Measurements from ENCODE around the gene ADAMTS2. TPM values are rescaled to one million over a fixed set of nuclear protein-coding genes. Genes with fewer than 3 reads are reported as not detected.

Gene ADAMTS2
- total RNA-seq, 1 experiment from 2014 or later, result not detected

DNA sequence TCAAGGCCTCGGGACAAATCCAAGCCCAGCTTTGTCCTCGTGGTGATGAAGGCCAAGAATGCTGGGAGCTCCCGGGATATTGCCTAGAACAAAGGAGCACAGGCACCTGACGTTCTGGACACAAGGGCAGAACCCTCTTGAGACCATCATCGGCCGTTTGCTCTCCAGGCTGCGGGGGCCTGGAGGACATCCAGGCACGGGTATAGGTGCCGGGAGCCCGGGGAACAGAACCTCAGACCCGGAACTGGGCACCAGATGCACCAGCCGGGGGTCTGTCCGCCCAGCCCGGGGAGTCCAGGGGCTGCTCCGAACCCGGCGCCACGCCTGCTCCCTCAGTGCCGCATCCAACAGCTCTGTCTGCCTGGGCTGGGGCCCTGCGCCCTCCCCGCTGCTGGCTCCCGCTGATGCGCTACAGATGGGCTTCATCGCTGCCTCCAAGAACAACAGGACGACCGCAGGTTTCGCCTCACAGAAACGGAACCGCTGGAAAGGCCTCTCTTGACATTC is 88.0 kb downstream of the ADAMTS2 start:
- no peak for DNase-seq
- ChIA-PET POLR2A (ENCODE audit: unreplicated experiment) (no interaction called here), CTCF (no interaction called here)
- ATAC-seq, result no peak
- no peaks in the 10 kb centered on the region for H3K9me2 ChIP-seq (replicated peaks; ENCODE audit: low read length)
- intact Hi-C loops (cut with micrococcal nuclease), result no loop called here
- peaks cover 24% of the 10 kb centered on the region; the same call in 1 of the 2 replicates for H3K27me3 ChIP-seq (ENCODE audit: low read length)
- no peaks in the 10 kb centered on the region for H3K9me3 ChIP-seq (ENCODE audit: low read length)
- no peaks in the 10 kb centered on the region for H3K36me3 ChIP-seq (ENCODE audit: low read depth, low read length)
- H3F3A ChIP-seq (ENCODE audit: low read length, unreplicated experiment), result no peaks in the 10 kb centered on the region
- H2AFZ ChIP-seq (ENCODE audit: low read length), result no peak overlapping the region
- H4K20me1 ChIP-seq (ENCODE audit: low read length), result no peaks in the 10 kb centered on the region
- H3K9ac ChIP-seq (ENCODE audit: low read length), result no peak overlapping the region
- no peak overlapping the region for H3K4me2 ChIP-seq (ENCODE audit: low read length)
- H3K4me1 ChIP-seq (ENCODE audit: insufficient read depth, low read length), result no peaks in the 10 kb centered on the region
- H3K79me2 ChIP-seq (ENCODE audit: low read length), result no peaks in the 10 kb centered on the region
- TF ChIP-seq, protein P1, sequence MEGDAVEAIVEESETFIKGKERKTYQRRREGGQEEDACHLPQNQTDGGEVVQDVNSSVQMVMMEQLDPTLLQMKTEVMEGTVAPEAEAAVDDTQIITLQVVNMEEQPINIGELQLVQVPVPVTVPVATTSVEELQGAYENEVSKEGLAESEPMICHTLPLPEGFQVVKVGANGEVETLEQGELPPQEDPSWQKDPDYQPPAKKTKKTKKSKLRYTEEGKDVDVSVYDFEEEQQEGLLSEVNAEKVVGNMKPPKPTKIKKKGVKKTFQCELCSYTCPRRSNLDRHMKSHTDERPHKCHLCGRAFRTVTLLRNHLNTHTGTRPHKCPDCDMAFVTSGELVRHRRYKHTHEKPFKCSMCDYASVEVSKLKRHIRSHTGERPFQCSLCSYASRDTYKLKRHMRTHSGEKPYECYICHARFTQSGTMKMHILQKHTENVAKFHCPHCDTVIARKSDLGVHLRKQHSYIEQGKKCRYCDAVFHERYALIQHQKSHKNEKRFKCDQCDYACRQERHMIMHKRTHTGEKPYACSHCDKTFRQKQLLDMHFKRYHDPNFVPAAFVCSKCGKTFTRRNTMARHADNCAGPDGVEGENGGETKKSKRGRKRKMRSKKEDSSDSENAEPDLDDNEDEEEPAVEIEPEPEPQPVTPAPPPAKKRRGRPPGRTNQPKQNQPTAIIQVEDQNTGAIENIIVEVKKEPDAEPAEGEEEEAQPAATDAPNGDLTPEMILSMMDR (conservative IDR thresholded peaks at IDR 0.05; ENCODE audit: low read depth, low read length), result no peak
- TF ChIP-seq EZH2 (IDR thresholded peaks at IDR 0.05; ENCODE audit: low read length, unreplicated experiment) (no peak), EZH2phosphoT487 (IDR thresholded peaks at IDR 0.05; ENCODE audit: borderline replicate concordance, low read length) (no peak)
- H3K4me3 ChIP-seq (ENCODE audit: low read length), result no peak overlapping the region
- no peak overlapping the region for H3K27ac ChIP-seq (ENCODE audit: low read length)
- BruUV-seq (replicated peaks), result no TSS peak

DNA sequence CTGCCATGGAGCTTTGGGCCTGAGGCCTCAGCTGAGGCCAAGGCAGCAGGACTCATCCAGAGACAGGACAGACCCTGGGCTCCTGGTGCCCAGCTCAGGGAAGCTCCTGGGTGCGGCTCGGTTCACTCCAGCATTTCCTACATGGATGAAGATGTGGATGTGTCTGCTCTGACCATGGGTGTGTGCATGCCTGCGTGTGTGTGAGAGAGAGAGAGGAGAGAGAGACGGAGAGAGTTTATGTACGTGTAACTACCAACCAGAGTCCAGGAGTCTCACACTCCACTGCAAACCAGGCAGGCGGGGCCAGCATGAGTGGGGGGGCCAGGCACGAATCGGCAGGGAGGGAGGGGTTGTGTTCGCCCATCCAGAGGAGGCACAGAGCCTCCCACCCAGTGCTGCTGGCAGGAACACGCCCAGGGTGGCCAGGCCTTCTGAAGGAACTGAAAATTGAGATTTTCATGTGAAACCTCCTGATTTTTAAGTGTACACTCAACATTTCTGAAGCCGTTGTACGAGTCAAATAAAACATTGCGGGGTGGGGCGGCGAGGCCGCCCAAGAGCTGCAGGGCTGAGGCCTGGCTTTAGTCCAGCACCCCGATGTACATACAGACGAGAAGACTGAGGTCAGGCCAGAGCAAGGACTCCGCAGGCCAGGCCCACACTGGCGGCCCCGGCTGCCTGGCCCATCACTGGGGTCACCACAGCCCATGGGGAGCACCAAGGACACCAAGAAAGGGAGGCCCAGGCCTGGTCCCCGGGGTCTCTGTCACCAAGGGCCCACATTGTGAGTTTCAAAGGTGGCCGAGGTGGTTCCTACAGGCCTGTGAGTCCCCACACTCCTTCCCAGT is 88.7 kb downstream of the ADAMTS2 start:
- H2AFZ ChIP-seq (ENCODE audit: low read length), result no peak overlapping the region
- H3K36me3 ChIP-seq (ENCODE audit: low read depth, low read length), result no peaks in the 10 kb centered on the region
- TF ChIP-seq, protein P1 (conservative IDR thresholded peaks at IDR 0.05; ENCODE audit: low read depth, low read length), result no peak
- TF ChIP-seq EZH2 (IDR thresholded peaks at IDR 0.05; ENCODE audit: low read length, unreplicated experiment), result no peak
- TF ChIP-seq EZH2phosphoT487 (IDR thresholded peaks at IDR 0.05; ENCODE audit: borderline replicate concordance, low read length), result no peak
- intact Hi-C loops (cut with micrococcal nuclease), result no loop called here
- CTCF ChIA-PET, result no interaction called here
- no TSS peak for BruUV-seq (replicated peaks)
- ATAC-seq, result no peak
- H3K9me3 ChIP-seq (ENCODE audit: low read length), result no peaks in the 10 kb centered on the region
- DNase-seq, result no peak
- no peak overlapping the region for H3K27ac ChIP-seq (ENCODE audit: low read length)
- no peak overlapping the region for H3K9ac ChIP-seq (ENCODE audit: low read length)
- H3K27me3 ChIP-seq (ENCODE audit: low read length), result peaks cover 24% of the 10 kb centered on the region; the same call in 1 of the 2 replicates
- H3K9me2 ChIP-seq (replicated peaks; ENCODE audit: low read length), result no peaks in the 10 kb centered on the region
- H3K4me3 ChIP-seq (ENCODE audit: low read length), result no peak overlapping the region
- no peaks in the 10 kb centered on the region for H3K4me1 ChIP-seq (ENCODE audit: insufficient read depth, low read length)
- H3F3A ChIP-seq (ENCODE audit: low read length, unreplicated experiment), result no peaks in the 10 kb centered on the region
- no peaks in the 10 kb centered on the region for H3K79me2 ChIP-seq (ENCODE audit: low read length)
- H3K4me2 ChIP-seq (ENCODE audit: low read length), result no peak overlapping the region
- POLR2A ChIA-PET (ENCODE audit: unreplicated experiment), result no interaction called here
- no peaks in the 10 kb centered on the region for H4K20me1 ChIP-seq (ENCODE audit: low read length)
